Heart left ventricle (tissue), 16 donors: ENCODE measurements around the gene TNFSF15. TPM values are rescaled to one million over a fixed set of nuclear protein-coding genes. Genes with fewer than 3 reads are reported as not detected.

Experiments
- ATAC-seq, 4 donors: fragments of 200-7000 bp; cut with Tn5 transposase; one replicate each; pipeline ENCODE4 v1.9.1; 2020 to 2022; ENCODE audit warnings: moderate library complexity in 4 of 4, mild to moderate bottlenecking in 3 of 4, moderate number of reproducible peaks in 1 of 4
- DNase-seq, 5 donors: peaks; one replicate each; pipeline ENCODE4 v3.0.0-alpha.2; 2020
- H3K27ac ChIP-seq, 12 donors: fragments of 200-600 bp; sonication (generic) in 4 of 12; one replicate each; pipeline versions ENCODE4 v1.5.0 to v1.8.0; 2016 to 2022; ENCODE audit warnings: mild to moderate bottlenecking in 2 of 12
- H3K27me3 ChIP-seq, 9 donors: fragments of 200-600 bp; sonication (generic) in 2 of 9; one replicate each; pipeline versions ENCODE4 v1.5.1 to v1.8.0; 2016 to 2022; ENCODE audit warnings: mild to moderate bottlenecking in 3 of 9
- H3K36me3 ChIP-seq, 9 donors: fragments of 200-600 bp; sonication (generic) in 2 of 9; one replicate each; pipeline versions ENCODE4 v1.5.0 to v1.8.0; 2018 to 2022; ENCODE audit warnings: mild to moderate bottlenecking in 2 of 9
- H3K4me1 ChIP-seq, 12 donors: fragments of 200-600 bp; sonication (generic) in 4 of 12; one replicate each; pipeline versions ENCODE4 v1.5.0 to v1.8.0; 2016 to 2022; ENCODE audit warnings: mild to moderate bottlenecking in 3 of 12
- H3K4me3 ChIP-seq, 12 donors: fragments of 200-600 bp; sonication (generic) in 4 of 12; one replicate each; pipeline versions ENCODE4 v1.5.0 to v1.8.0; 2017 to 2022; ENCODE audit warnings: mild to moderate bottlenecking in 9 of 12, moderate library complexity in 4 of 12
- H3K9me3 ChIP-seq, 12 donors: fragments of 200-600 bp; sonication (generic) in 4 of 12; one replicate each; pipeline versions ENCODE4 v1.5.0 to v1.8.0; 2016 to 2022; ENCODE audit warnings: mild to moderate bottlenecking in 1 of 12
- POLR2A ChIP-seq, 2 donors: fragments of 450-650 bp; IDR thresholded peaks; one replicate each; pipeline ENCODE4 v1.6.1; 2017; ENCODE audit warnings: antibody characterized with exemption in 2 of 2, mild to moderate bottlenecking in 2 of 2, moderate library complexity in 2 of 2
- WGBS, 4 donors: extraction: QIAGEN DNeasy Blood & Tissue Kit in 2 of 4; methylation state at CpG; one replicate each; pipeline versions ENCODE4 v1.1.5 to v1.1.7; 2013 to 2018; 5-methylcytosine and 5-hydroxymethylcytosine counted together
- intact Hi-C, 10 donors: fragments of 100-400 bp; cut with DNase I; formaldehyde crosslinking; loops; one replicate each; pipeline versions ENCODE4 v1.11.1 to v1.14.2; 2022
- polyA plus RNA-seq, 2 donors: library from polyadenylated mRNA; stranded (reverse); fragments of 200-250 nt; gene quantifications; one replicate each; pipeline ENCODE4 v1.2.3, GENCODE V29; 2013
- total RNA-seq, 9 donors: library from RNA; depleted of rRNA in 2 of 9; stranded (reverse); fragments of >200 nt in 2 of 9; fragmentation: NEBNext Ultra II Directional in 3 of 9; extraction: Animal tissue kit (Norgen Biotek cat#: 25700) in 3 of 9; gene quantifications; one replicate each; pipeline versions ENCODE4 v1.1.0 to v1.2.4, GENCODE V29; 2016 to 2023
- TF ChIP-seq, protein P1 (sequence below), 12 donors: fragments of 200-600 bp; sonication (generic) in 4 of 12; IDR thresholded peaks; one replicate each; pipeline versions ENCODE4 v1.5.0 to v1.8.0; 2018 to 2022; ENCODE audit warnings: antibody characterized with exemption in 12 of 12, mild to moderate bottlenecking in 5 of 12
- donor health status: ischemic (EF 13 %, LVEDD 7.1; RV severe dilation, severe dysfunction).
- donor health status: healthy with polysubstance abuse.
- donor health status: DM: no; HTN: yes; CAD: no.
- donor health status: DM: no; HTN: no; CAD: no.
- donor health status: ischemic (EF 25% LVEDD 6.9; RV normal size, moderate dysfunction).
- donor health status: ischemic (EF 25% LVEDD 5.7; RV mildly dilated, moderate dysfunction).
- donor health status: healthy.
- donor health status: DM: yes; HTN: yes; CAD: no.
- donor health status: ischemic (EF 35%, LVEDD 5.7; RV mildly dilated, moderate dysfunction).
- donor health status: nonischemic (EF 11% LVEDD 7.7; RV severe dilation, severe dysfunction).
- donor health status: DM: yes; HTN: yes; CAD: no.
- donor health status: PGD.
- donor health status: ischemic (EF 29% LVEDD 5.4; RV normal size, mild dysfunction).
- donor health status: nonischemic (EF 23%, LVEDD 6.1; RV moderate dilation, normal function).

Gene TNFSF15
- total and polyA plus RNA-seq, 11 donors = 0.03 to 1.4 (median 0.16) TPM; not detected in 5

DNA sequence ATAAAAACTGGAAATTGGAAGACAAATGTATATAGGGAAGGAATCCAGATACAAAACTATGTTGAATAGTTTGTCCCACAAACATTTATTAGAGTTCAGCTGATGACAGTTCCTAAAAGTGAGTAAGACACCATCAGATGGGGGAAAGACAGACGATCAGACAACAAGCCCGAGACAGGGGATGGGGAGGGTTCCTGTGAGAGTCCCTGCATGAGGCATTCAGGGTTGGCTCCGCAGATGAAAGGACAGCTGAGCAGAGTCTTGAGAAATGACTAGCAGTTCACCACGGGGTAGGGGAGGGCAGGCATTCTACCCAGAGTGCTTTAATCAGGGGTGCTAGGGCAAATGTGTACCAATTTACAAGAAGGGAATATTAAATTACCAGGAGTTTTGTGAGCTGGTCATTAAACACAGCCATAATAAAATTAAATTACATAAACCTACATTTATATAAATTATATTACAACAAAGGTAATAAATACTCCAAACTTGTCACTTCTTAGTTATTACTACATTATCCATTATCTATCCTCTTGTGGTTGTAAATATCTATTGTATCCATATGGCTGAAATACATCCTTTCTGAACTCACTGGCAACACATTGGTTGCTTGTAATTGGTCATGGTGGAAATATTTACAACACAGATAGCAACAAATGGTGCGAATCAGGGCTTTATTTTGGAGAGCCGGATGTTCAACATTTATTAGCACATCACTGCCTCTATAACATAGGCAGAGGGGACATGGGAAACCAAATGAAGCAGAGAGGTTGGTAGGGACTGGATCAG, 27.8 kb downstream of the TNFSF15 start:
- no peaks in the 10 kb centered on the region for H3K4me1 ChIP-seq
- H3K4me3 ChIP-seq = no peak overlapping the region
- H3K27me3 ChIP-seq = peaks cover 0 to 10% (median 0%) of the 10 kb centered on the region in 9 donors
- H3K9me3 ChIP-seq = no peaks in the 10 kb centered on the region
- TF ChIP-seq, protein P1, sequence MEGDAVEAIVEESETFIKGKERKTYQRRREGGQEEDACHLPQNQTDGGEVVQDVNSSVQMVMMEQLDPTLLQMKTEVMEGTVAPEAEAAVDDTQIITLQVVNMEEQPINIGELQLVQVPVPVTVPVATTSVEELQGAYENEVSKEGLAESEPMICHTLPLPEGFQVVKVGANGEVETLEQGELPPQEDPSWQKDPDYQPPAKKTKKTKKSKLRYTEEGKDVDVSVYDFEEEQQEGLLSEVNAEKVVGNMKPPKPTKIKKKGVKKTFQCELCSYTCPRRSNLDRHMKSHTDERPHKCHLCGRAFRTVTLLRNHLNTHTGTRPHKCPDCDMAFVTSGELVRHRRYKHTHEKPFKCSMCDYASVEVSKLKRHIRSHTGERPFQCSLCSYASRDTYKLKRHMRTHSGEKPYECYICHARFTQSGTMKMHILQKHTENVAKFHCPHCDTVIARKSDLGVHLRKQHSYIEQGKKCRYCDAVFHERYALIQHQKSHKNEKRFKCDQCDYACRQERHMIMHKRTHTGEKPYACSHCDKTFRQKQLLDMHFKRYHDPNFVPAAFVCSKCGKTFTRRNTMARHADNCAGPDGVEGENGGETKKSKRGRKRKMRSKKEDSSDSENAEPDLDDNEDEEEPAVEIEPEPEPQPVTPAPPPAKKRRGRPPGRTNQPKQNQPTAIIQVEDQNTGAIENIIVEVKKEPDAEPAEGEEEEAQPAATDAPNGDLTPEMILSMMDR (IDR thresholded peaks at IDR 0.05) = no peak
- no peak for TF ChIP-seq POLR2A (IDR thresholded peaks at IDR 0.05)
- no peaks in the 10 kb centered on the region for H3K36me3 ChIP-seq
- ATAC-seq = no peak
- 41 to 48% (median 47%) methylated on average over 6 of the region's 6 CpGs for WGBS, 4 donors
- no peak for DNase-seq
- intact Hi-C loops = no loop called here
- no peak overlapping the region for H3K27ac ChIP-seq

DNA sequence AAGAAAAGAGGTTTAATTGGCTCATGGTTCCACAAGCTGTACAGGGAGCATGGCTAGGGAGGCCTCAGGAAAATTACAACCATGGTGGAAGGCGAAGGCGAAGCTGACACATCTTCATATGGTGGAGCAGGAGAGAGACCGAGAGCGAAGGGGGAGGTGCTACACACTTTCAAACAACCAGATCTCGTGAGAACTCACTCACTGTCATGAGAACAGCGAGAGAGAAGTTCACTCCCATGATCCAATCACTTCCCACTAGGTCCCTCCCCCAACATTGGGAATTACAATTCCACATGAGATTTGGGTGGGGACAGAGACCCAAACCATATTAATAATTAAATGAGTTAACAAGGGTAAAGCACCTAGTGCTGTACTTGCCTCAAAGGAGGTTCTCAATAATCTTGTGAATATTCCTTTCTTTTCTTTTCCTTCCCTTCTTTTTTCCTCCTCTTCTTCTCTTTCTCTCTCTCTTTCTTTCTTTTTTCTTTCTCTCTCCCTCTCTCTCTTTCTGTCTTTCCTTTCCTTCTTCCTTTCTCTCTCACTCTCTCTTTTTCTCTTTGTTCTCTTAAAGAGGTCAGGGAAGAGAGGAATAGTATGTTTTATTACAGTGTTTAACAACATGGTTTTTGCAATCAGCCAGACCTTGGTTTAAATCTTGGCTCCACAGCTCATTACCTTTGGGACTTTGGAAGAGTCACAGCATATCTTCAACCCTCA, 29.0 kb downstream of the TNFSF15 start:
- WGBS, 4 donors = 79 to 88% (median 85%) methylated on average over 6 of the region's 6 CpGs
- ATAC-seq = no peak

GRCh38 chr9:114775981-114776380, 29.9 kb downstream of the TNFSF15 start:
- Histone ChIP-seq H3K27me3 (peaks cover 0 to 8% (median 0%) of the 10 kb centered on the region in 9 donors), H3K9me3 (no peaks in the 10 kb centered on the region), H3K27ac (no peak overlapping the region), H3K4me1 (no peaks in the 10 kb centered on the region), H3K36me3 (no peaks in the 10 kb centered on the region), H3K4me3 (no peak overlapping the region)
- no peak for DNase-seq
- ATAC-seq = no peak
- TF ChIP-seq, protein P1 (IDR thresholded peaks at IDR 0.05) = no peak
- TF ChIP-seq POLR2A (IDR thresholded peaks at IDR 0.05) = no peak
- intact Hi-C loops = no loop called here
- 59 to 73% (median 66%) methylated on average over 1 of the region's 1 CpG for WGBS, 4 donors

More for the DNA sequence above, 29.0 kb downstream of the TNFSF15 start:
- H3K27ac ChIP-seq = no peak overlapping the region
- intact Hi-C loops = no loop called here
- H3K36me3 ChIP-seq = no peaks in the 10 kb centered on the region
- no peak overlapping the region for H3K4me3 ChIP-seq
- no peaks in the 10 kb centered on the region for H3K9me3 ChIP-seq
- peaks cover 0 to 8% (median 0%) of the 10 kb centered on the region in 9 donors for H3K27me3 ChIP-seq
- TF ChIP-seq, protein P1 (IDR thresholded peaks at IDR 0.05) = no peak
- TF ChIP-seq POLR2A (IDR thresholded peaks at IDR 0.05) = no peak
- H3K4me1 ChIP-seq = no peaks in the 10 kb centered on the region
- no peak for DNase-seq

DNA sequence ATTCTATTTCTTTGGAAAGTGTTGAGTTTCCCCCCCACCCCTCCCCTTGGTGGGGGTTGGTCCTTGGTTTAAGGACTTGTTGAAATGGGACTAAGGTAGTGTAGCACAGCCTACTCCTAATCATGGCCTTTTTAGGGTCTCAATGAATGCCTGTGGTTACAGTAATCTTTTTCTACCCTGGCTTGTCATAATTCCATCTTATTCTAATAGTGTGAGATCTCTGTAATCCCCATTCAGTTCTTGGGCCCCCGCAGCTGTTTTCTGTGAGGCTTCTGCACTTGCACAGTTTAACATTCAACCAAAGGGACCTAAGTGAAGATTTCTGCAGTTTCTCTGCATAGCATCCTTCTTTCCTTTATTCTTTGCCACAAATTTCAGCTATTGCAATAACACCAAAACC, 30.7 kb downstream of the TNFSF15 start:
- no peak for TF ChIP-seq POLR2A (IDR thresholded peaks at IDR 0.05)
- TF ChIP-seq, protein P1 (IDR thresholded peaks at IDR 0.05) = no peak
- no peak overlapping the region for H3K27ac ChIP-seq
- ATAC-seq (no peak), DNase-seq (no peak)
- H3K9me3 ChIP-seq = no peaks in the 10 kb centered on the region
- intact Hi-C loops = no loop called here
- H3K36me3 ChIP-seq = no peaks in the 10 kb centered on the region
- H3K4me3 ChIP-seq = no peak overlapping the region
- 88 to 93% (median 91%) methylated on average over 1 of the region's 1 CpG for WGBS, 4 donors
- peaks cover 0 to under 1% (median 0%) of the 10 kb centered on the region in 12 donors for H3K4me1 ChIP-seq
- peaks cover 0 to 8% (median 0%) of the 10 kb centered on the region in 9 donors for H3K27me3 ChIP-seq
